Uterus (tissue), 2 donors: ENCODE results near the gene DCPS.

Experiments used
- POLR2A ChIP-seq, 2 donors: fragments of 450-650 bp; IDR thresholded peaks; one replicate each; pipeline ENCODE4 v1.6.1; 2016; ENCODE audit warnings: antibody characterized with exemption in 2 of 2, mild to moderate bottlenecking in 1 of 2, moderate library complexity in 1 of 2
- TF ChIP-seq, protein P1 (sequence below), 4 experiments: fragments of 200-600 bp in 2 of 4; fragments of 450-650 bp in 2 of 4; sonication (generic) in 2 of 4; IDR thresholded peaks; one replicate each; pipeline ENCODE4 v1.5.1; 2016 to 2019; ENCODE audit warnings: antibody characterized with exemption in 4 of 4, mild to moderate bottlenecking in 2 of 4, moderate library complexity in 1 of 4

DNA sequence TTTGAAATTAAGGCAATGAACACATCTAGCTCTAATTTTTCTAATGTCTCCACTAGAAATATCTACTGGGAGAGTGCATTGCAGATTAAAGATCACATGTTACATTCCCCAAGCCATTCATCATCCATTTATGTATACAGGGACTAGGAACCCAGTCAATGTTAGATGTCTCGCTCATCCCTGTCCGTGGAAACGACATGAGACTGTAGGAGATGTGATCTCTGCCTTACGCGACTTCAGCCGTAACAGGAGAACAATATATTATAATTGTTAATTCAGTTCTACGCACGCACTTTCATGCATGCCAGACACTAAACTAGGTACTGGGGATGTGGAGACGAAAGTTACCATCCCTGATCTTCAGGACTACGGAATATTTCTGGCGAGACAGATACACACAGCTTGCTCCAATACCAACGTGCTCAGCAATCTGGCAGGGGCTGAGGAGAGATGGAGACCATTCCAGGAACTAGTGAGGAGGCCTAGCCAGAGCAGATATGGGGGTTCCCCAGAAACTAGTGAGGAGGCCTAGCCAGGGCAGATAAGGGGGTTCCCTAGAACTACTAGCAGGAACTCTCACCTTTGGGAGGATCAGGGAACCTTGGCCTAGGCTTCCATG is 706 bp downstream of the DCPS start:
- TF ChIP-seq, protein P1, sequence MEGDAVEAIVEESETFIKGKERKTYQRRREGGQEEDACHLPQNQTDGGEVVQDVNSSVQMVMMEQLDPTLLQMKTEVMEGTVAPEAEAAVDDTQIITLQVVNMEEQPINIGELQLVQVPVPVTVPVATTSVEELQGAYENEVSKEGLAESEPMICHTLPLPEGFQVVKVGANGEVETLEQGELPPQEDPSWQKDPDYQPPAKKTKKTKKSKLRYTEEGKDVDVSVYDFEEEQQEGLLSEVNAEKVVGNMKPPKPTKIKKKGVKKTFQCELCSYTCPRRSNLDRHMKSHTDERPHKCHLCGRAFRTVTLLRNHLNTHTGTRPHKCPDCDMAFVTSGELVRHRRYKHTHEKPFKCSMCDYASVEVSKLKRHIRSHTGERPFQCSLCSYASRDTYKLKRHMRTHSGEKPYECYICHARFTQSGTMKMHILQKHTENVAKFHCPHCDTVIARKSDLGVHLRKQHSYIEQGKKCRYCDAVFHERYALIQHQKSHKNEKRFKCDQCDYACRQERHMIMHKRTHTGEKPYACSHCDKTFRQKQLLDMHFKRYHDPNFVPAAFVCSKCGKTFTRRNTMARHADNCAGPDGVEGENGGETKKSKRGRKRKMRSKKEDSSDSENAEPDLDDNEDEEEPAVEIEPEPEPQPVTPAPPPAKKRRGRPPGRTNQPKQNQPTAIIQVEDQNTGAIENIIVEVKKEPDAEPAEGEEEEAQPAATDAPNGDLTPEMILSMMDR (IDR thresholded peaks at IDR 0.05) = no peak
- no peak for TF ChIP-seq POLR2A (IDR thresholded peaks at IDR 0.05)
